ENCODE measurements around the gene AMOT.

GRCh38 chrX:112784692-112785091 is 55.9 kb downstream of the AMOT start:
- TF ChIP-seq, protein P1, sequence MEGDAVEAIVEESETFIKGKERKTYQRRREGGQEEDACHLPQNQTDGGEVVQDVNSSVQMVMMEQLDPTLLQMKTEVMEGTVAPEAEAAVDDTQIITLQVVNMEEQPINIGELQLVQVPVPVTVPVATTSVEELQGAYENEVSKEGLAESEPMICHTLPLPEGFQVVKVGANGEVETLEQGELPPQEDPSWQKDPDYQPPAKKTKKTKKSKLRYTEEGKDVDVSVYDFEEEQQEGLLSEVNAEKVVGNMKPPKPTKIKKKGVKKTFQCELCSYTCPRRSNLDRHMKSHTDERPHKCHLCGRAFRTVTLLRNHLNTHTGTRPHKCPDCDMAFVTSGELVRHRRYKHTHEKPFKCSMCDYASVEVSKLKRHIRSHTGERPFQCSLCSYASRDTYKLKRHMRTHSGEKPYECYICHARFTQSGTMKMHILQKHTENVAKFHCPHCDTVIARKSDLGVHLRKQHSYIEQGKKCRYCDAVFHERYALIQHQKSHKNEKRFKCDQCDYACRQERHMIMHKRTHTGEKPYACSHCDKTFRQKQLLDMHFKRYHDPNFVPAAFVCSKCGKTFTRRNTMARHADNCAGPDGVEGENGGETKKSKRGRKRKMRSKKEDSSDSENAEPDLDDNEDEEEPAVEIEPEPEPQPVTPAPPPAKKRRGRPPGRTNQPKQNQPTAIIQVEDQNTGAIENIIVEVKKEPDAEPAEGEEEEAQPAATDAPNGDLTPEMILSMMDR (IDR thresholded peaks at IDR 0.05), result no peak
- no peak for TF ChIP-seq EZH2 (IDR thresholded peaks at IDR 0.05)

All from neural progenitor cell (in vitro differentiated cells).